H1 (cell line): ENCODE data around the gene ZNF317. TPM values are rescaled to one million over a fixed set of nuclear protein-coding genes. Genes with fewer than 3 reads are reported as not detected.

ENCODE experiments used
- CTCF ChIA-PET: fragments of 300-600 bp; sonication (Branson Sonifier 250); formaldehyde crosslinking; loops from one replicate; lab custom pipeline; 2021; ENCODE audit not compliant: partially characterized antibody; lab: Charles Lee
- POLR2A ChIA-PET: fragments of 300-600 bp; sonication (Branson Sonifier 250); formaldehyde crosslinking; loops from one replicate; lab custom pipeline; 2021; ENCODE audit warnings: inconsistent platforms; ENCODE audit not compliant: partially characterized antibody; lab: Charles Lee
- DNase-seq, 2 experiments: peaks; one replicate each; pipeline versions ENCODE4 v3.0.0 to v3.0.0-alpha.2; 2010 to 2022; ENCODE audit warnings: low spot score in 2 of 2, low read depth in 1 of 2, mixed read lengths in 1 of 2
- FAIRE-seq: peaks from 2 replicates; lab custom pipeline; 2011; peaks lifted over from hg19 to GRCh38; lab: Jason Lieb, UNC
- H2AFZ ChIP-seq: 2 replicates; pipeline ENCODE4 v1.8.1; 2012; ENCODE audit warnings: low read length, inconsistent platforms
- H2AK5ac ChIP-seq: 2 replicates; pipeline ENCODE4 v1.6.1; 2013; ENCODE audit warnings: low read depth, low read length
- H2BK120ac ChIP-seq: replicated peaks from 2 replicates; pipeline ENCODE3; 2013; ENCODE audit warnings: low read depth, low read length, inconsistent platforms
- H2BK12ac ChIP-seq: 2 replicates; pipeline ENCODE4 v1.6.1; 2013; ENCODE audit warnings: low read depth, low read length
- H2BK15ac ChIP-seq: 2 replicates; pipeline ENCODE4 v1.6.1; 2013; ENCODE audit warnings: low read length
- H2BK20ac ChIP-seq: 2 replicates; pipeline ENCODE4 v1.6.1; 2013; ENCODE audit warnings: low read length
- H2BK5ac ChIP-seq: 2 replicates; pipeline ENCODE4 v1.6.1; 2013; ENCODE audit warnings: low read depth, low read length
- H3K14ac ChIP-seq: 2 replicates; pipeline ENCODE4 v1.6.1; 2013; ENCODE audit warnings: inconsistent platforms; ENCODE audit not compliant: insufficient read length
- H3K18ac ChIP-seq: 2 replicates; pipeline ENCODE4 v1.6.1; 2013; ENCODE audit warnings: low read length; ENCODE audit errors: extremely low read depth
- H3K23ac ChIP-seq: 2 replicates; pipeline ENCODE4 v1.6.1; 2013; ENCODE audit warnings: inconsistent platforms; ENCODE audit not compliant: insufficient read length
- H3K23me2 ChIP-seq: 2 replicates; pipeline ENCODE4 v1.6.1; 2013; ENCODE audit warnings: low read depth, low read length
- H3K27ac ChIP-seq: 2 replicates; pipeline ENCODE4 v1.6.1; 2011; ENCODE audit warnings: low read depth, low read length, inconsistent platforms
- H3K27me3 ChIP-seq, 4 experiments: replicated peaks in 1 of 4; 1 replicate in 1 of 4; 2 replicates in 3 of 4; pipeline versions ENCODE4 v1.6.1 to v1.8.1; 2011 to 2013; ENCODE audit warnings: low read length in 3 of 4, mild to moderate bottlenecking in 3 of 4, inconsistent platforms in 2 of 4, mixed read lengths in 2 of 4, moderate library complexity in 1 of 4; ENCODE audit not compliant: control insufficient read depth in 3 of 4, insufficient read depth in 3 of 4; ENCODE audit errors: extremely low read depth in 1 of 4
- H3K36me3 ChIP-seq, 4 experiments: 2 replicates each; pipeline versions ENCODE4 v1.6.1 to v1.8.1; 2011 to 2013; ENCODE audit warnings: mild to moderate bottlenecking in 4 of 4, low read length in 3 of 4, moderate library complexity in 2 of 4, control low read depth in 1 of 4, inconsistent platforms in 1 of 4; ENCODE audit not compliant: insufficient read depth in 4 of 4, control insufficient read depth in 2 of 4
- H3K4ac ChIP-seq: replicated peaks from 2 replicates; pipeline ENCODE3; 2013; ENCODE audit warnings: low read length, low read depth, mixed read lengths, inconsistent platforms; ENCODE audit not compliant: insufficient read length
- H3K4me1 ChIP-seq, 4 experiments: replicated peaks in 1 of 4; 1 replicate in 1 of 4; 2 replicates in 3 of 4; pipeline versions ENCODE4 v1.6.1 to v1.8.1; 2011 to 2013; ENCODE audit warnings: low read length in 3 of 4, inconsistent platforms in 2 of 4, mixed read lengths in 1 of 4; ENCODE audit not compliant: insufficient read depth in 4 of 4, control insufficient read depth in 3 of 4
- H3K4me2 ChIP-seq, 2 experiments: 2 replicates each; pipeline versions ENCODE4 v1.6.1 to v1.8.1; 2011 to 2013; ENCODE audit warnings: low read depth in 2 of 2, low read length in 2 of 2, control low read depth in 1 of 2, inconsistent platforms in 1 of 2, mild to moderate bottlenecking in 1 of 2; ENCODE audit not compliant: insufficient read depth in 1 of 2
- H3K4me3 ChIP-seq, 4 experiments: fragments of 200-600, 300-600 bp in 1 of 4; sonication (generic), shearing (Covaris generic), sonication (Bioruptor Twin) in 1 of 4; 2 replicates each; pipeline versions ENCODE4 v1.5.1 to v1.8.1; 2011 to 2016; ENCODE audit warnings: low read length in 4 of 4, low read depth in 3 of 4, control low read depth in 2 of 4, inconsistent platforms in 2 of 4, mild to moderate bottlenecking in 2 of 4, mixed read lengths in 1 of 4, moderate library complexity in 1 of 4; ENCODE audit not compliant: insufficient read depth in 2 of 4; ENCODE audit errors: extremely low read depth in 1 of 4
- H3K56ac ChIP-seq: replicated peaks from 2 replicates; pipeline ENCODE3; 2013; ENCODE audit warnings: low read depth, mild to moderate bottlenecking, mixed read lengths, low read length, inconsistent platforms; ENCODE audit not compliant: insufficient read length
- H3K79me1 ChIP-seq: 2 replicates; pipeline ENCODE4 v1.6.1; 2013; ENCODE audit warnings: low read depth, low read length, control low read depth
- H3K79me2 ChIP-seq, 2 experiments: 2 replicates each; pipeline versions ENCODE4 v1.6.1 to v1.8.1; 2012 to 2013; ENCODE audit warnings: low read length in 2 of 2, mild to moderate bottlenecking in 2 of 2, inconsistent platforms in 1 of 2; ENCODE audit not compliant: insufficient read depth in 2 of 2, control insufficient read depth in 1 of 2
- H3K9ac ChIP-seq, 4 experiments: replicated peaks in 1 of 4; 1 replicate in 1 of 4; 2 replicates in 3 of 4; pipeline versions ENCODE4 v1.6.1 to v1.8.1; 2011 to 2013; ENCODE audit warnings: low read depth in 3 of 4, low read length in 3 of 4, control low read depth in 2 of 4, mild to moderate bottlenecking in 2 of 4, moderate library complexity in 2 of 4, inconsistent platforms in 1 of 4; ENCODE audit errors: extremely low read depth in 1 of 4
- H3K9me3 ChIP-seq, 2 experiments: 2 replicates each; pipeline versions ENCODE4 v1.6.1 to v1.8.1; 2012 to 2013; ENCODE audit warnings: mild to moderate bottlenecking in 2 of 2, moderate library complexity in 2 of 2, control low read depth in 1 of 2, inconsistent platforms in 1 of 2, low read depth in 1 of 2, low read length in 1 of 2, mixed read lengths in 1 of 2; ENCODE audit not compliant: insufficient read depth in 2 of 2
- H4K20me1 ChIP-seq, 2 experiments: replicated peaks in 1 of 2; 2 replicates each; pipeline versions ENCODE3 to v1.8.1; 2011 to 2013; ENCODE audit warnings: inconsistent platforms in 2 of 2, low read length in 2 of 2, mild to moderate bottlenecking in 1 of 2; ENCODE audit not compliant: insufficient read depth in 2 of 2, control insufficient read depth in 1 of 2
- H4K5ac ChIP-seq: 2 replicates; pipeline ENCODE4 v1.6.1; 2013; ENCODE audit warnings: low read length, low read depth, mixed read lengths, inconsistent platforms; ENCODE audit not compliant: insufficient read length
- H4K8ac ChIP-seq: 2 replicates; pipeline ENCODE4 v1.8.0; 2013; ENCODE audit warnings: mild to moderate bottlenecking, moderate library complexity, low read length, inconsistent platforms; ENCODE audit not compliant: insufficient read depth; ENCODE audit errors: extremely low read depth
- H4K91ac ChIP-seq: replicated peaks from 2 replicates; pipeline ENCODE3; 2013; ENCODE audit warnings: low read length, mixed read lengths, inconsistent platforms; ENCODE audit not compliant: insufficient read length
- BACH1 ChIP-seq: IDR thresholded peaks from 2 replicates; pipeline ENCODE4 v1.6.1; 2012; ENCODE audit warnings: low read length, improper control_type of control experiment
- EP300 ChIP-seq, 2 experiments: IDR thresholded peaks; 1 replicate in 1 of 2; 2 replicates in 1 of 2; pipeline ENCODE4 v1.6.1; 2011 to 2012; ENCODE audit warnings: low read depth in 2 of 2, low read length in 2 of 2, mild to moderate bottlenecking in 2 of 2, borderline replicate concordance in 1 of 2, inconsistent platforms in 1 of 2, moderate library complexity in 1 of 2
- EZH2 ChIP-seq: fragments of 200-600 bp; sonication (generic); IDR thresholded peaks from 2 replicates; pipeline ENCODE4 v1.7.1; 2012; ENCODE audit warnings: low read depth, mild to moderate bottlenecking, moderate library complexity, low read length, inconsistent platforms; ENCODE audit not compliant: severe bottlenecking
- HDAC2 ChIP-seq, 2 experiments: fragments of 300-600 bp in 1 of 2; sonication (generic) in 1 of 2; IDR thresholded peaks; 2 replicates each; pipeline ENCODE4 v1.6.1; 2011 to 2012; ENCODE audit warnings: low read depth in 2 of 2, low read length in 2 of 2, mild to moderate bottlenecking in 2 of 2, moderate library complexity in 2 of 2, borderline replicate concordance in 1 of 2, inconsistent platforms in 1 of 2
- NANOG ChIP-seq: IDR thresholded peaks from 2 replicates; pipeline ENCODE4 v1.6.1; 2011; ENCODE audit warnings: low read length, low read depth, mild to moderate bottlenecking, inconsistent platforms; ENCODE audit not compliant: insufficient read depth, poor library complexity, severe bottlenecking
- SAP30 ChIP-seq: fragments of 300-600 bp; sonication (generic); IDR thresholded peaks from 2 replicates; pipeline ENCODE4 v1.7.1; 2012; ENCODE audit warnings: low read length, moderate library complexity, mild to moderate bottlenecking, inconsistent platforms; ENCODE audit not compliant: insufficient read depth, insufficient replicate concordance
- SIN3A ChIP-seq, 2 experiments: IDR thresholded peaks in 1 of 2; conservative IDR thresholded peaks in 1 of 2; 2 replicates each; pipeline ENCODE4 v1.6.1; 2011 to 2012; ENCODE audit warnings: low read length in 2 of 2, improper control_type of control experiment in 1 of 2, low read depth in 1 of 2, mild to moderate bottlenecking in 1 of 2
- SIRT6 ChIP-seq: IDR thresholded peaks from one replicate; pipeline ENCODE4 v1.7.1; 2012; ENCODE audit warnings: low read length, inconsistent platforms
- SRF ChIP-seq: IDR thresholded peaks from 2 replicates; pipeline ENCODE4 v1.6.1; 2011; ENCODE audit warnings: mild to moderate bottlenecking, low read depth, low read length, moderate library complexity
- TAF1 ChIP-seq: IDR thresholded peaks from 2 replicates; pipeline ENCODE4 v1.6.1; 2011; ENCODE audit warnings: mild to moderate bottlenecking, low read depth, low read length
- TBP ChIP-seq: IDR thresholded peaks from 2 replicates; pipeline ENCODE4 v1.6.1; 2011; ENCODE audit warnings: low read depth, low read length, improper control_type of control experiment
- YY1 ChIP-seq: IDR thresholded peaks from 2 replicates; pipeline ENCODE4 v1.6.1; 2011; ENCODE audit warnings: low read depth, mild to moderate bottlenecking, low read length
- ZNF274 ChIP-seq: IDR thresholded peaks from 2 replicates; pipeline ENCODE4 v1.7.0; 2012; ENCODE audit warnings: low read length, borderline replicate concordance; ENCODE audit errors: extremely low read depth
- WGBS, 2 experiments: shearing (Covaris generic) in 1 of 2; methylation state at CpG; one replicate each; pipeline versions ENCODE4 v1.1.6 to v1.1.7; 2013 to 2015; ENCODE audit warnings: low lambda C conversion rate in 2 of 2, mixed read lengths in 2 of 2, inconsistent platforms in 1 of 2, low coverage in 1 of 2, missing lambda C conversion rate in 1 of 2; ENCODE audit not compliant: insufficient replicate concordance in 2 of 2, insufficient coverage in 1 of 2, insufficient read length in 1 of 2; ENCODE audit errors: extremely low coverage in 1 of 2, missing lambda C conversion rate in 1 of 2; 5-methylcytosine and 5-hydroxymethylcytosine counted together
- polyA plus RNA-seq, 7 experiments: library from polyadenylated mRNA; depleted of rRNA in 3 of 7; stranded (reverse) in 5 of 7; unstranded in 2 of 7; fragments of >200 nt in 5 of 7; fragments of 200-250 nt in 2 of 7; gene quantifications; 1 replicate in 5 of 7; 2 replicates in 1 of 7; 4 replicates in 1 of 7; pipeline versions ENCODE4 v1.2.1 to v1.2.3, GENCODE V29; 2011 to 2013; ENCODE audit warnings: missing spikeins in 2 of 7, mixed read lengths in 2 of 7
- total RNA-seq: library from RNA; stranded (reverse); fragmentation: NEBNext Ultra II Directional; extraction: Animal tissue kit (Norgen Biotek cat#: 25700); gene quantifications from 2 replicates; pipeline ENCODE4 v1.2.1, GENCODE V29; 2021

Gene ZNF317
- total and polyA plus RNA-seq, 2 of the 8 experiments (the other 6 are each of a cell fraction or from before 2014, with no cell fraction given), result 22.6 to 41.5 TPM

DNA sequence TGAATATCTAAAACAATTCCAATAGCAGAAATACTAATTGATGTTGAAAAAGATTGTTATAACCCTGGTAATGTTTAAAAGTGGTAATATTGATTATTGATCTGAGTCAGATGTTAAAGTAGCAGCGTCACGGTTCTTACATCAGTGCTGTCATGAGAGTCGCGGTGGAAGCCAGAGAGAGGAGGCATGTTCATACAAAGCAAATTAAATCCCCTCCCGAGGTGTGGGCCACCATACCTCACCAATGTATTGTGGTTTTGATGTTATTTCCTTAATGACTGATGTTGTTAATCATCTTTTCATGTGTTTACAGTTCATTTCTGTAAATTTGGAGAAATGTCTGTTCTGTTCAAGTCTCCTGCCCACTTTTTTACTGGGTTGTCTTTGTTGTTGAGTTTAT is 11.2 kb downstream of the ZNF317 start:
- no peak for FAIRE-seq
- H2BK15ac ChIP-seq, result no peak overlapping the region
- no peak for DNase-seq
- no peak overlapping the region for H4K5ac ChIP-seq
- no peak overlapping the region for H3K56ac ChIP-seq
- H2AK5ac ChIP-seq, result no peak overlapping the region
- no peaks in the 10 kb centered on the region for H3K27me3 ChIP-seq
- no peak overlapping the region for H3K4ac ChIP-seq
- H3K23me2 ChIP-seq, result no peaks in the 10 kb centered on the region
- no peak overlapping the region for H3K4me2 ChIP-seq
- H3K9me3 ChIP-seq, result peaks cover 23 to 40% of the 10 kb centered on the region in 2 experiments
- no peak overlapping the region for H2AFZ ChIP-seq
- 91% methylated on average over 5 of the region's 5 CpGs; no CpG with 5 or more reads in 1 of the 2 experiments for WGBS, 2 experiments
- peaks cover 17% of the 10 kb centered on the region for H3K79me1 ChIP-seq
- POLR2A ChIA-PET, result no interaction called here
- H3K4me1 ChIP-seq, result no peaks in the 10 kb centered on the region
- no peak overlapping the region for H4K8ac ChIP-seq
- H2BK20ac ChIP-seq, result no peak overlapping the region
- no peak overlapping the region for H3K27ac ChIP-seq
- CTCF ChIA-PET, result no interaction called here
- no peak overlapping the region for H2BK5ac ChIP-seq
- H3K36me3 ChIP-seq, result peaks cover 4 to 54% (median 19%) of the 10 kb centered on the region in 4 experiments; a peak in 7 of 8 replicates
- H3K23ac ChIP-seq, result no peak overlapping the region
- H3K79me2 ChIP-seq, result peaks cover 67 to 99% of the 10 kb centered on the region in 2 experiments
- no peak overlapping the region for H2BK120ac ChIP-seq
- H3K9ac ChIP-seq, result no peak overlapping the region
- no peak overlapping the region for H3K4me3 ChIP-seq
- H4K91ac ChIP-seq, result no peak overlapping the region
- peaks cover 0 to 14% of the 10 kb centered on the region in 2 experiments for H4K20me1 ChIP-seq
- H3K18ac ChIP-seq, result no peak overlapping the region
- H2BK12ac ChIP-seq, result no peak overlapping the region
- H3K14ac ChIP-seq, result no peak overlapping the region
- TF ChIP-seq SIRT6 (no peak), HDAC2 (IDR thresholded peaks at IDR 0.05; ENCODE audit: borderline replicate concordance in 1 of 2, low read depth in 2 of 2, low read length in 2 of 2) (no peak), BACH1 (no peak), TBP (no peak), ZNF274 (no peak), SAP30 (no peak), SRF (no peak), TAF1 (no peak), YY1 (no peak), EZH2 (no peak), NANOG (no peak), SIN3A (conservative IDR thresholded peaks at IDR 0.05 in 1 of 2, IDR thresholded peaks at IDR 0.05 in 1 of 2; ENCODE audit: low read depth in 1 of 2, low read length in 2 of 2) (no peak), EP300 (IDR thresholded peaks at IDR 0.05; ENCODE audit: borderline replicate concordance in 1 of 2, low read depth in 2 of 2, low read length in 2 of 2) (no peak)
